Nephron (organoid): ENCODE data around the gene TTC1.

ENCODE experiments used
- H3K27ac Mint-ChIP-seq, 3 experiments: 2 replicates each; pipeline ENCODE4 v1.8.0; 2020; ENCODE audit warnings: mixed read lengths in 3 of 3, mild to moderate bottlenecking in 2 of 3, moderate library complexity in 1 of 3
- H3K27me3 Mint-ChIP-seq: 2 replicates; pipeline ENCODE4 v1.8.0; 2021; ENCODE audit warnings: low read depth, mild to moderate bottlenecking, moderate library complexity, mixed read lengths
- H3K36me3 Mint-ChIP-seq: 2 replicates; pipeline ENCODE4 v1.8.0; 2020; ENCODE audit warnings: low read depth, mixed read lengths
- H3K4me1 Mint-ChIP-seq: 2 replicates; pipeline ENCODE4 v1.8.0; 2020; ENCODE audit warnings: mixed read lengths
- H3K4me3 Mint-ChIP-seq, 3 experiments: 2 replicates each; pipeline ENCODE4 v1.8.0; 2020; ENCODE audit warnings: mild to moderate bottlenecking in 3 of 3, mixed read lengths in 3 of 3, moderate library complexity in 2 of 3
- H3K9me3 Mint-ChIP-seq: 2 replicates; pipeline ENCODE4 v1.8.0; 2020; ENCODE audit warnings: mixed read lengths
- CTCF ChIP-seq, 3 experiments: fragments of 200-600 bp; sonication (generic); IDR thresholded peaks; one replicate each; pipeline ENCODE4 v1.5.0; 2021; ENCODE audit warnings: antibody characterized with exemption in 3 of 3; ENCODE audit not compliant: unreplicated experiment in 3 of 3

Gene TTC1

GRCh38 chr5:159975462-159976019, 33.4 kb upstream of the TTC1 start:
- H3K9me3 Mint-ChIP-seq = no peaks in the 10 kb centered on the region
- TF ChIP-seq CTCF (IDR thresholded peaks at IDR 0.05; ENCODE audit: unreplicated experiment in 3 of 3) = no peak
- no peak overlapping the region for H3K4me3 Mint-ChIP-seq
- peaks cover 94% of the 10 kb centered on the region for H3K27me3 Mint-ChIP-seq
- no peaks in the 10 kb centered on the region for H3K36me3 Mint-ChIP-seq
- H3K27ac Mint-ChIP-seq = no peak overlapping the region
- H3K4me1 Mint-ChIP-seq = peaks cover 4% of the 10 kb centered on the region

GRCh38 chr5:159976921-159977320, 32.0 kb upstream of the TTC1 start:
- no peaks in the 10 kb centered on the region for H3K36me3 Mint-ChIP-seq
- H3K9me3 Mint-ChIP-seq = no peaks in the 10 kb centered on the region
- no peak overlapping the region for H3K4me3 Mint-ChIP-seq
- H3K4me1 Mint-ChIP-seq = no peaks in the 10 kb centered on the region
- no peak for TF ChIP-seq CTCF (IDR thresholded peaks at IDR 0.05; ENCODE audit: unreplicated experiment in 3 of 3)
- H3K27me3 Mint-ChIP-seq = peaks cover 90% of the 10 kb centered on the region
- no peak overlapping the region for H3K27ac Mint-ChIP-seq

- H3K4me1 Mint-ChIP-seq = no peaks in the 10 kb centered on the region
- no peak overlapping the region for H3K27ac Mint-ChIP-seq
- H3K4me3 Mint-ChIP-seq = no peak overlapping the region
- peaks cover 94% of the 10 kb centered on the region for H3K27me3 Mint-ChIP-seq
- H3K36me3 Mint-ChIP-seq = no peaks in the 10 kb centered on the region
- no peaks in the 10 kb centered on the region for H3K9me3 Mint-ChIP-seq
- no peak for TF ChIP-seq CTCF (IDR thresholded peaks at IDR 0.05; ENCODE audit: unreplicated experiment in 3 of 3)
These were observed 30.6 kb upstream of the TTC1 start for GRCh38 chr5:159978358-159978757.

- no peaks in the 10 kb centered on the region for H3K4me1 Mint-ChIP-seq
These were observed 26.3 kb upstream of the TTC1 start for GRCh38 chr5:159982421-159983173.

GRCh38 chr5:159987031-159987674, 21.8 kb upstream of the TTC1 start:
- H3K27me3 Mint-ChIP-seq = peaks cover 93% of the 10 kb centered on the region
- no peaks in the 10 kb centered on the region for H3K36me3 Mint-ChIP-seq
- H3K4me3 Mint-ChIP-seq = peak overlapping the region; percentile 57 to 68 (median 64)
- no peaks in the 10 kb centered on the region for H3K4me1 Mint-ChIP-seq
- peak; percentile 75 to 88 (median 82) for TF ChIP-seq CTCF (IDR thresholded peaks at IDR 0.05; ENCODE audit: unreplicated experiment in 3 of 3)
- H3K9me3 Mint-ChIP-seq = peaks cover 8% of the 10 kb centered on the region
- no peak overlapping the region for H3K27ac Mint-ChIP-seq

More at GRCh38 chr5:159982421-159983173, 26.3 kb upstream of the TTC1 start:
- no peak for TF ChIP-seq CTCF (IDR thresholded peaks at IDR 0.05; ENCODE audit: unreplicated experiment in 3 of 3)
- Mint-ChIP-seq H3K9me3 (no peaks in the 10 kb centered on the region), H3K4me3 (no peak overlapping the region), H3K27ac (no peak overlapping the region), H3K27me3 (peaks cover 92% of the 10 kb centered on the region), H3K36me3 (no peaks in the 10 kb centered on the region)
